A549 (cell line): ENCODE measurements around the gene ENPP3. TPM values are rescaled to one million over a fixed set of nuclear protein-coding genes. Genes with fewer than 3 reads are reported as not detected.

ENCODE experiments used
- ATAC-seq, 2 experiments: fragments of 200-7000 bp in 1 of 2; fragments of >200 bp in 1 of 2; cut with Nextera tagmentation in 1 of 2; cut with Tn5 transposase in 1 of 2; 3 replicates each; pipeline versions ENCODE4 v1.8.0 to v1.9.1; 2018 to 2020; ENCODE audit warnings: mild to moderate bottlenecking in 1 of 2, moderate library complexity in 1 of 2
- CTCF ChIA-PET: fragments of 300-600 bp; sonication (Branson Sonifier 250); formaldehyde crosslinking; extraction: SDS; loops from one replicate; lab custom pipeline; 2021; ENCODE audit warnings: antibody characterized with exemption, inconsistent platforms; lab: Yijun Ruan, JAX
- POLR2A ChIA-PET: fragments of 350-600 bp; formaldehyde crosslinking; extraction: SDS; loops from one replicate; lab custom pipeline; 2021; ENCODE audit warnings: antibody characterized with exemption, inconsistent platforms; lab: Yijun Ruan, JAX
- DNase-seq, 2 experiments: peaks; one replicate each; pipeline versions ENCODE4 v3.0.0 to v3.0.0-alpha.2; 2011 to 2016; ENCODE audit warnings: low read depth in 1 of 2, low spot score in 1 of 2
- FAIRE-seq: peaks from 2 replicates; lab custom pipeline; 2011; peaks lifted over from hg19 to GRCh38; lab: Jason Lieb, UNC
- H3K27ac ChIP-seq, 2 experiments: fragments of >200 bp; sonication (Bioruptor Twin); formaldehyde crosslinking; 3 replicates each; pipeline ENCODE4 v1.5.1; 2016 to 2017
- H3K4me1 ChIP-seq: fragments of >200 bp; sonication (Bioruptor Twin); formaldehyde crosslinking; 3 replicates; pipeline ENCODE4 v1.6.1; 2016
- H3K4me2 ChIP-seq: fragments of >200 bp; sonication (Bioruptor Twin); formaldehyde crosslinking; 3 replicates; pipeline ENCODE4 v1.6.1; 2016
- H3K4me3 ChIP-seq: fragments of >200 bp; sonication (Bioruptor Twin); formaldehyde crosslinking; 3 replicates; pipeline ENCODE4 v1.5.1; 2016
- H3K9me3 ChIP-seq: fragments of >200 bp; sonication (Bioruptor Twin); formaldehyde crosslinking; 3 replicates; pipeline ENCODE4 v1.6.1; 2016
- CBX2 ChIP-seq: fragments of 200-600 bp; sonication (generic); IDR thresholded peaks from 2 replicates; pipeline ENCODE4 v1.6.1; 2016; ENCODE audit warnings: low read depth, mild to moderate bottlenecking, borderline replicate concordance
- CEBPB ChIP-seq, 2 experiments: fragments of >200 bp in 1 of 2; sonication (Bioruptor Twin) in 1 of 2; formaldehyde crosslinking in 1 of 2; IDR thresholded peaks; 2 replicates each; pipeline ENCODE4 v1.6.1; 2012 to 2016
- CHD4 ChIP-seq: fragments of 200-600 bp; sonication (generic); IDR thresholded peaks from 2 replicates; pipeline ENCODE4 v1.6.1; 2016; ENCODE audit warnings: antibody characterized with exemption, mild to moderate bottlenecking, borderline replicate concordance
- EP300 ChIP-seq, 2 experiments: fragments of >200 bp; sonication (Bioruptor Twin); formaldehyde crosslinking; IDR thresholded peaks; 2 replicates in 1 of 2; 3 replicates in 1 of 2; pipeline ENCODE4 v1.6.1; 2016 to 2017
- FOSB ChIP-seq: fragments of 250-450 bp; sonication (Bioruptor Pico); IDR thresholded peaks from 2 replicates; pipeline ENCODE4 v1.5.0; 2020; ENCODE audit warnings: mild to moderate bottlenecking, moderate library complexity
- HDAC2 ChIP-seq: fragments of 200-600 bp; sonication (generic); IDR thresholded peaks from 2 replicates; pipeline ENCODE4 v1.6.1; 2016
- HES2 ChIP-seq: fragments of >200 bp; sonication (Bioruptor Twin); formaldehyde crosslinking; IDR thresholded peaks from 2 replicates; pipeline ENCODE4 v1.6.1; 2016
- HOXB13 ChIP-seq: fragments of 250-450 bp; sonication (Bioruptor Pico); IDR thresholded peaks from 2 replicates; pipeline ENCODE4 v1.5.0; 2020; ENCODE audit warnings: low read depth, mild to moderate bottlenecking, moderate library complexity
- JUNB ChIP-seq: fragments of >200 bp; sonication (Bioruptor Twin); formaldehyde crosslinking; IDR thresholded peaks from 2 replicates; pipeline ENCODE4 v1.6.1; 2016
- KDM1A ChIP-seq: fragments of 200-600 bp; sonication (generic); IDR thresholded peaks from 2 replicates; pipeline ENCODE4 v1.6.1; 2016; ENCODE audit warnings: low read depth, mild to moderate bottlenecking
- KDM5A ChIP-seq: fragments of 200-600 bp; sonication (generic); IDR thresholded peaks from 2 replicates; pipeline ENCODE4 v1.6.1; 2016; ENCODE audit warnings: antibody characterized with exemption, mild to moderate bottlenecking
- MAX ChIP-seq: IDR thresholded peaks from 2 replicates; pipeline ENCODE4 v1.6.1; 2012
- MAZ ChIP-seq: fragments of 150-350 bp; IDR thresholded peaks from 2 replicates; pipeline ENCODE4 v1.6.1; 2014; ENCODE audit warnings: antibody characterized with exemption, low read depth, low read length, borderline replicate concordance
- PHF8 ChIP-seq: fragments of 200-600 bp; sonication (generic); IDR thresholded peaks from 2 replicates; pipeline ENCODE4 v1.6.1; 2016; ENCODE audit warnings: low read depth, mild to moderate bottlenecking, antibody characterized with exemption, moderate library complexity, borderline replicate concordance
- RAD21 ChIP-seq, 2 experiments: fragments of >200 bp in 1 of 2; sonication (Bioruptor Twin) in 1 of 2; formaldehyde crosslinking in 1 of 2; IDR thresholded peaks in 1 of 2; conservative IDR thresholded peaks in 1 of 2; 2 replicates in 1 of 2; 3 replicates in 1 of 2; pipeline ENCODE4 v1.6.1; 2012 to 2018; ENCODE audit warnings: inconsistent platforms in 1 of 2
- RNF2 ChIP-seq: fragments of 200-600 bp; sonication (generic); IDR thresholded peaks from 2 replicates; pipeline ENCODE4 v1.6.1; 2016; ENCODE audit warnings: low read depth, mild to moderate bottlenecking, antibody characterized with exemption, moderate library complexity, borderline replicate concordance
- SMC3 ChIP-seq: fragments of >200 bp; sonication (Bioruptor Twin); formaldehyde crosslinking; IDR thresholded peaks from 3 replicates; pipeline ENCODE4 v1.6.1; 2018; ENCODE audit warnings: inconsistent platforms
- SREBF2 ChIP-seq: fragments of 450-650 bp; IDR thresholded peaks from 2 replicates; pipeline ENCODE4 v1.6.1; 2014; ENCODE audit warnings: mild to moderate bottlenecking, moderate library complexity
- TFCP2L1 ChIP-seq: fragments of 250-450 bp; sonication (Bioruptor Pico); IDR thresholded peaks from 2 replicates; pipeline ENCODE4 v1.5.0; 2021; ENCODE audit warnings: mild to moderate bottlenecking
- TP53 ChIP-seq: fragments of 250-450 bp; sonication (Bioruptor Pico); IDR thresholded peaks from 2 replicates; pipeline ENCODE4 v1.5.0; 2021; ENCODE audit warnings: mild to moderate bottlenecking, moderate library complexity
- USF2 ChIP-seq: fragments of 450-650 bp; IDR thresholded peaks from 2 replicates; pipeline ENCODE4 v1.6.1; 2014; ENCODE audit warnings: antibody characterized with exemption
- ZC3H11A ChIP-seq: fragments of 450-650 bp; IDR thresholded peaks from 2 replicates; pipeline ENCODE4 v1.6.1; 2014; ENCODE audit warnings: antibody characterized with exemption, mild to moderate bottlenecking
- ZSCAN20 ChIP-seq: fragments of 250-450 bp; sonication (Bioruptor Pico); IDR thresholded peaks from 2 replicates; pipeline ENCODE4 v1.8.0; 2022; ENCODE audit warnings: mild to moderate bottlenecking, moderate library complexity
- WGBS: methylation state at CpG from one replicate; pipeline ENCODE4 v1.1.6; 2017; ENCODE audit errors: missing lambda C conversion rate; 5-methylcytosine and 5-hydroxymethylcytosine counted together
- polyA plus RNA-seq, 4 experiments: library from polyadenylated mRNA; depleted of rRNA in 3 of 4; stranded (reverse); fragments of >200 nt; fragmentation: RNase III in 1 of 4; extraction: RNeasy Plus Mini Kit Qiagen cat#74134 plus additional on column Dnase treatment in 1 of 4; gene quantifications; 2 replicates in 3 of 4; 3 replicates in 1 of 4; pipeline ENCODE4 v1.2.3, GENCODE V29; 2011 to 2017

ENPP3 gene
- polyA plus RNA-seq, 2 of the 4 experiments (the other 2 are of a cell fraction), result not detected

GRCh38 chr6:131635384-131636340 lies 1.4 kb upstream of the ENPP3 start:
- no peaks in the 10 kb centered on the region for H3K4me1 ChIP-seq
- POLR2A ChIA-PET, result no interaction called here
- CTCF ChIA-PET, result interaction anchor here (2.1 kb wide), 1 partner anchor 8 kb away, joined by 24 read pairs; the partner anchor contains the start of gene MED23
- 63% methylated on average over 10 of the region's 11 CpGs for WGBS
- TF ChIP-seq CBX2, result no peak
- no peak for TF ChIP-seq ZSCAN20 (CRISPR knock-in tag)
- TF ChIP-seq TP53, result no peak
- TF ChIP-seq RAD21 (conservative IDR thresholded peaks at IDR 0.05 in 1 of 2, IDR thresholded peaks at IDR 0.05 in 1 of 2), result no peak
- no peak for TF ChIP-seq MAX
- TF ChIP-seq KDM5A, result no peak
- no peak for TF ChIP-seq MAZ
- no peak for TF ChIP-seq CHD4
- TF ChIP-seq HES2, result no peak
- no peak for TF ChIP-seq CEBPB (IDR thresholded peaks at IDR 0.05)
- TF ChIP-seq TFCP2L1 (CRISPR knock-in tag), result no peak
- no peak for TF ChIP-seq KDM1A
- no peak for TF ChIP-seq PHF8
- TF ChIP-seq, all 56 proteins: peak for 0
- no peak overlapping the region for H3K27ac ChIP-seq
- ATAC-seq, result no peak
- no peak overlapping the region for H3K4me2 ChIP-seq
- no peak for FAIRE-seq
- no peak overlapping the region for H3K4me3 ChIP-seq
- DNase-seq, result no peak
- no peaks in the 10 kb centered on the region for H3K9me3 ChIP-seq

- no peak for DNase-seq
- ATAC-seq, result no peak
- CTCF ChIA-PET, result interaction anchor here (2.9 kb wide), 1 partner anchor 10 kb away, joined by 13 read pairs; the partner anchor contains the start of gene MED23
- Histone ChIP-seq H3K4me2 (no peak overlapping the region), H3K27ac (no peak overlapping the region), H3K9me3 (no peaks in the 10 kb centered on the region), H3K4me1 (no peaks in the 10 kb centered on the region), H3K4me3 (no peak overlapping the region)
- 39% methylated on average over 2 of the region's 2 CpGs for WGBS
- TF ChIP-seq EP300 (IDR thresholded peaks at IDR 0.05) (no peak), USF2 (no peak), FOSB (no peak), RNF2 (no peak), HOXB13 (CRISPR knock-in tag) (no peak)
- POLR2A ChIA-PET, result no interaction called here
- no peak for FAIRE-seq
Measured at GRCh38 chr6:131638013-131638412, 911 bp downstream of the ENPP3 start.

- FAIRE-seq, result no peak
- CTCF ChIA-PET, result interaction anchor here (1.3 to 2.9 kb wide), 3 partner anchors 9 to 14 kb away, joined by 3 to 13 read pairs (median 3); partner anchors contain the start of gene MED23
- no peak overlapping the region for H3K27ac ChIP-seq
- TF ChIP-seq JUNB (no peak), TFCP2L1 (CRISPR knock-in tag) (no peak), TP53 (no peak), CHD4 (no peak), SMC3 (no peak), HDAC2 (no peak), SREBF2 (no peak), ZC3H11A (no peak)
- TF ChIP-seq, all 56 proteins: peak for 0
- DNase-seq (no peak), ATAC-seq (no peak)
- Histone ChIP-seq H3K4me3 (no peak overlapping the region), H3K4me2 (no peak overlapping the region), H3K4me1 (no peaks in the 10 kb centered on the region), H3K9me3 (no peaks in the 10 kb centered on the region)
- 13% methylated on average over 2 of the region's 2 CpGs for WGBS
- POLR2A ChIA-PET, result interaction anchor here (0.6 kb wide), 1 partner anchor 13 kb away, joined by 4 read pairs; no protein-coding TSS in a partner anchor
Measured at GRCh38 chr6:131640100-131640499, 3.0 kb downstream of the ENPP3 start.
